HepG2 (cell line): Measurements from ENCODE around the gene TXNDC11. TPM values are rescaled to one million over a fixed set of nuclear protein-coding genes. Genes with fewer than 3 reads are reported as not detected.

ENCODE experiments used
- HIC2 ChIP-seq: sonication (generic); formaldehyde crosslinking; IDR thresholded peaks from 2 replicates; pipeline ENCODE4 v1.9.0; 2022; ENCODE audit warnings: low read depth, missing genetic modification reagents
- HNF4G ChIP-seq, 2 experiments: sonication (generic) in 1 of 2; formaldehyde crosslinking in 1 of 2; IDR thresholded peaks; 2 replicates each; pipeline versions ENCODE4 v1.4.0 to v1.6.1; 2011 to 2020; ENCODE audit warnings: borderline replicate concordance in 2 of 2, low read depth in 2 of 2, mild to moderate bottlenecking in 2 of 2, low read length in 1 of 2, missing genetic modification reagents in 1 of 2, moderate library complexity in 1 of 2
- KIAA2018 ChIP-seq: sonication (generic); formaldehyde crosslinking; IDR thresholded peaks from 2 replicates; pipeline ENCODE4 v1.5.0; 2020; ENCODE audit warnings: mild to moderate bottlenecking, missing genetic modification reagents, borderline replicate concordance
- MLXIP ChIP-seq: sonication (generic); formaldehyde crosslinking; IDR thresholded peaks from 2 replicates; pipeline ENCODE4 v1.9.0; 2021; ENCODE audit warnings: missing genetic modification reagents, borderline replicate concordance
- NFIB ChIP-seq: sonication (generic); formaldehyde crosslinking; IDR thresholded peaks from 2 replicates; pipeline ENCODE4 v1.9.0; 2021; ENCODE audit warnings: missing genetic modification reagents, mild to moderate bottlenecking, borderline replicate concordance
- SOX13 ChIP-seq, 3 experiments: fragments of 450-650 bp in 1 of 3; sonication (generic) in 1 of 3; formaldehyde crosslinking in 1 of 3; IDR thresholded peaks in 2 of 3; conservative IDR thresholded peaks in 1 of 3; 2 replicates each; pipeline versions ENCODE4 v1.5.0 to v1.6.1; 2016 to 2020; ENCODE audit warnings: antibody characterized with exemption in 1 of 3, mild to moderate bottlenecking in 1 of 3, missing compliant biosample characterization in 1 of 3, missing genetic modification reagents in 1 of 3, moderate library complexity in 1 of 3
- TCF7L2 ChIP-seq: IDR thresholded peaks from 2 replicates; pipeline ENCODE4 v1.6.1; 2011; ENCODE audit warnings: mild to moderate bottlenecking, low read depth, low read length, moderate library complexity
- ZBTB42 ChIP-seq: sonication (generic); formaldehyde crosslinking; IDR thresholded peaks from 2 replicates; pipeline ENCODE4 v1.5.0; 2020; ENCODE audit warnings: mild to moderate bottlenecking, missing genetic modification reagents
- ZNF383 ChIP-seq: sonication (generic); formaldehyde crosslinking; IDR thresholded peaks from 2 replicates; pipeline ENCODE4 v1.4.0; 2020; ENCODE audit warnings: missing genetic modification reagents, mild to moderate bottlenecking, borderline replicate concordance
- ZNF430 ChIP-seq: sonication (generic); formaldehyde crosslinking; IDR thresholded peaks from 2 replicates; pipeline ENCODE4 v1.9.0; 2021; ENCODE audit warnings: mild to moderate bottlenecking, missing genetic modification reagents
- ZNF558 ChIP-seq: sonication (generic); formaldehyde crosslinking; IDR thresholded peaks from 2 replicates; pipeline ENCODE4 v1.9.0; 2022; ENCODE audit warnings: mild to moderate bottlenecking, missing genetic modification reagents, borderline replicate concordance
- ZNF616 ChIP-seq: sonication (generic); formaldehyde crosslinking; IDR thresholded peaks from 2 replicates; pipeline ENCODE4 v1.5.0; 2020; ENCODE audit warnings: low read depth, mild to moderate bottlenecking, missing genetic modification reagents
- ZNF775 ChIP-seq: sonication (generic); formaldehyde crosslinking; IDR thresholded peaks from 2 replicates; pipeline ENCODE4 v1.4.0; 2020; ENCODE audit warnings: missing genetic modification reagents, mild to moderate bottlenecking, moderate library complexity, borderline replicate concordance
- polyA plus RNA-seq, 8 experiments: library from polyadenylated mRNA; depleted of rRNA in 3 of 8; stranded (reverse) in 7 of 8; unstranded in 1 of 8; fragments of >200 nt; fragmentation: Illumina TruSeq in 4 of 8; extraction: Trizol in 4 of 8; gene quantifications; 2 replicates each; pipeline versions ENCODE4 v1.2.1 to v1.2.3, GENCODE V29; 2011 to 2016; ENCODE audit warnings: low read depth in 4 of 8, missing spikeins in 1 of 8, mixed read lengths in 1 of 8; ENCODE audit not compliant: insufficient read depth in 1 of 8
- total RNA-seq, 5 experiments: library from RNA; depleted of rRNA; stranded (reverse); fragments of >200 nt; fragmentation: Illumina TruSeq; extraction: Trizol; gene quantifications; 2 replicates each; pipeline ENCODE4 v1.2.3, GENCODE V29; 2016; ENCODE audit warnings: low read depth in 1 of 5

The TXNDC11 gene
- total and polyA plus RNA-seq, 2 of the 13 experiments (the other 11 are each of a cell fraction or from before 2014, with no cell fraction given): 74.9 to 123 TPM

- TF ChIP-seq KIAA2018 (0 out of 2 replicates have a peak, but pooled peaks have one; percentile 24), NFIB (CRISPR knock-in tag) (no peak), MLXIP (CRISPR knock-in tag) (no peak), TCF7L2 (no peak), ZBTB42 (CRISPR knock-in tag) (no peak; the same call in 1 of the 2 replicates), HIC2 (CRISPR knock-in tag) (peak; percentile 46; the same call in 1 of the 2 replicates), SOX13 (IDR thresholded peaks at IDR 0.05) (0 out of 2 replicates have a peak, but pooled peaks have one; percentile 11), SOX13 (CRISPR knock-in tag; conservative IDR thresholded peaks at IDR 0.05 in 1 of 2, IDR thresholded peaks at IDR 0.05 in 1 of 2) (peak; percentile 81 to 96; a peak in 2 of 4 replicates), HNF4G (IDR thresholded peaks at IDR 0.05; ENCODE audit: borderline replicate concordance, low read depth, low read length) (peak; percentile 6; the same call in 1 of the 2 replicates), HNF4G (CRISPR knock-in tag; IDR thresholded peaks at IDR 0.05; ENCODE audit: borderline replicate concordance, low read depth) (peak; percentile 52; the same call in 1 of the 2 replicates), ZNF383 (CRISPR knock-in tag) (peak; percentile 94; the same call in 1 of the 2 replicates), ZNF558 (CRISPR knock-in tag) (peak; percentile 99; the same call in 1 of the 2 replicates), ZNF430 (CRISPR knock-in tag) (peak; percentile 86), ZNF775 (peak; percentile 96), ZNF616 (CRISPR knock-in tag) (no peak; the same call in 1 of the 2 replicates)
These were observed at the start of gene TXNDC11 (continued) for GRCh38 chr16:11742536-11743307.
